GM21825 (cell line): ENCODE measurements around the gene LIN7C.

Source experiments
- ATAC-seq: cut with Tn5 transposase; IDR thresholded peaks from one replicate; pipeline ENCODE4 v1.9.1; 2021; ENCODE audit warnings: mild to moderate bottlenecking, moderate library complexity; ENCODE audit not compliant: unreplicated experiment

LIN7C gene

DNA sequence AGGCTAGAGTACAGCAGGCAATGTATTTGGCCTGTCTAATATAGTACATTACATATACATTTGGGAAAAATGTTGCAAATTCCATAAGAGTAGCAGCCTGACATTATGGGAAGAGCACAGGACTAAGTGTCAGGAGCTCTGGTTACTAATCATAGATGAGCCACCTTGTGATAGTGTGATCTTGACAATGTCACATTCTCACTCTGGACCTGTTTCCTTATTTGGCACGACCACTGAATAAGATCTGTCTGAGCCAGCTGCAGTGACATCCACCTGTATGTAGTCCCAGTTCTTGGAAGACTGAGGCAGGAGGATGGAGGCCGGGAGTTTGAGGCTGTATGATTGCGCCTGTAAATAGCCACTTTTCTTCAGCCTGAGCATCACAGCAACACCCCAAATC is 5.7 kb upstream of the LIN7C start:
- ATAC-seq = no peak

DNA sequence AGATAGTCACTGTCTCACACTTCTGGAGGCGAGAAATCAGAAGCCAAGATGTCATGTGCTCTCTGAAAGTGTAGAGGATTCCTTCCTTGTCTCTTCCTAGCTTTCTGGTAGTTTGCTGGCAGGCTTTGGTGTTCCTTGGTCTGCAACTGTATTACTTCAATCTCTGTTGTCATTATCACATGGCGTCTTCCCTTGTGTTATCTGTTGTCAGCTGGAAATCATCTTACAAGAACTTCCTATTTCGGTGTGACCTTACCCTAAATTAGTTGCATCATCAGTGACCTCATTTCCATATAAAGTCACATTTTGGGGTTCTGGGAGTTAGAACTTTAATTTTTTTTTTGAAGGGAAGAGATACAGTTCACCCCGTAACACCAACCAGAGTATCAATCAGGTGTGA is 3.3 kb upstream of the LIN7C start:
- no peak for ATAC-seq

DNA sequence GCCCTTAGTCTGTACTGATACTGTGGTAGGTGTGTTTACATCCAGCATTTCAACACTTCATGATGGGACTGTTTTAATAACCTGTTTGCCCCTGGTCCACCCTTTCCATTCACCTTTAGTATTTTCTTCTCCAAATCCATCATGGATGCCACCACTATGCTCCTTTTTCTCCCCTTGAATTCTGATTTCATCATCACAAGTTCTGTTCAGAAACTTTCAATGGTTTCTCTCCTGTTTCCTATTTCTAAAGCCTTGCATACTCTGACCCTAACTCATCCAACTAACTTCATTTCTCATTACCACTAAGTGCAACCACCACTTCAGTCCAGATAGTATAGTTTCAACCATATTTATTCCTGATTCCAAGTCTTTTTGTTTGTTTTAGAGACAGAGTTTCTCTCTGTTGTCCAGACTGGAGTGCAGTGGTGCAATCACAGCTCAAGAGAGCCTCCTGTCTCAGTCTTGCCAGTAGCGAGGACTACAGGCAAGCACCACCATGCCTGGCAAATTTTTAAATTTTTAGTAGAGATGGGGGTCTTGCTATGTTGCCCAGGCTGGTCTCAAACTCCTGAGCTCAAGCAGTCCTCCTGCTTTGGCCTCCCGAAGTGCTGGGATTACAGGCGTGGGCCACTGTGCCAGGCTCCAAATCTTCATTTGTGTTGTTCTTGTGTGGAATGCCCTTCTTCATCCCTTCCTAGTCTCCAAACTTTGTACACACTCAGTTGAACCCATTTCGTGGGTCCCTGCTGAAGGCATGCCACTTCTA is 1.2 kb upstream of the LIN7C start:
- ATAC-seq = no peak

DNA sequence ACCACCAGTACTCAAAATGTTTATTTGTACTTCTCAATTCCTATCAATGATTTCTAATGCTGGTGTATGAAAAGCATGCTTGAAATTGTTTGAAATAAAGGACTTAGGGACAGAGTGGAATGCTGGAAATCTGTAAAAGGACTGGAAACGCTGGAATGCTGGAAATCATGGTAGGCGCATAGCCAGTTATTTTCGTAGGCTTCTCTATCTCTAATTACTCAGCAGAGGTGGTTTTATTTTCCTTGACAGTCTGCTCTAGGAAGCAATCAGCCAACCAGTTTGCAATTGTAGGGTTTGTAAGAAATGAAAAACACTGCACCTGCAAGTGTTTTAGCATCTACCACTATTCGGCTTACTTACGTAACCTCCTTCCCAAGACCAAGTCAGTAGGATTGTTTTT is 788 bp downstream of the LIN7C start:
- ATAC-seq = peak; percentile 2

DNA sequence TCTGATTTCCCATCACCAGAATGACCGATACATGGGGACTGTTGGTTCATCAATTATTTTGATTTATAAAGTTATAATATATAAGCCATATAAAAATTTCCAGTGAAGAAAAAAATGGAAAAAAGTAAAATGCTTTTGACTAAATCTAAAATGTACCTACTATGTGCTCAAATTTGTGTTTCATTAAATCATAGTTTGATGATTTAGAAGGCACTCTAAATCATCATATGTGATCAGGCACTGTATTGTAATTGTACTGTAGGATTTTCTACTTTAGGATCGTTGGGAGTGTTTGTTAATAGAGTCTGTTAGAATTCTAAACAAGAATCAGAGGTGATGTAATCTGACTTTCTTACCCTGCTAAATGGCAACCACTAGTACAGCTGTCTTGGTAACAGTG is 2.4 kb downstream of the LIN7C start:
- ATAC-seq = no peak

DNA sequence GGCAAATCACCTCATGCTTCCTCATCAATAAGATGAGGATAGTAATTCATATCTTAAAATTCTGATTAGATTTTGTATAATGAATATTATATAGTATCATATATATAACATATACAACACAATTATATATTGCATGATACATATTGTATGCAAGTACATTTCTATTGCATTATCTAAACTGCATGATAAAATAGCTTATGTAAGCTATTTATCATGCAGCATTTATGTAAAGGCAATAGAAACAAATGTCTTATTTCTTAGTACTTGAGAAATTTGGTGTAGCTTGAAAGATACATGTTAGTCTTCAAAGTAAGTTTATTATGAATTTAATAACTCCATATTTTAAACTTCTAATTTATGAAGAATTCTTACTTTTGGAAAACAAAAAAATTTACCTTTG is 5.5 kb downstream of the LIN7C start:
- ATAC-seq = no peak

DNA sequence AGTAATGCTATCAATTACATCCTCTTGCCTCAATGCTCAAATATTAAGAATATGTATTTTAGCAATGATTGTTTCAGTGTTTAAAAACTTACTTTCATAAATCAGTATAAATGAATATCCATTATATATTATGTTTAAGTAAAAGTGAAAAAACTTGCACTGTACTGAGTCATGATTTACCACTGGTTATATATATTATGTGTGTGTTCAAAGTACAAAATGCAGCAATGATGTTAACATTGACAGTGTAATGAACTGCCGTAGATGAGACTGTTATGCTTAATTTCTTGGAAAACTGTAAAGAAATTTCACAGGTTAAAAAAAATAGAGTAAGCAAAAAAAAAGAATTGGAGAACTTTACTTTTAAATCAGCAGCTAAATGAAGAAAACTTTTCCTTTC is 8.7 kb downstream of the LIN7C start:
- no peak for ATAC-seq

DNA sequence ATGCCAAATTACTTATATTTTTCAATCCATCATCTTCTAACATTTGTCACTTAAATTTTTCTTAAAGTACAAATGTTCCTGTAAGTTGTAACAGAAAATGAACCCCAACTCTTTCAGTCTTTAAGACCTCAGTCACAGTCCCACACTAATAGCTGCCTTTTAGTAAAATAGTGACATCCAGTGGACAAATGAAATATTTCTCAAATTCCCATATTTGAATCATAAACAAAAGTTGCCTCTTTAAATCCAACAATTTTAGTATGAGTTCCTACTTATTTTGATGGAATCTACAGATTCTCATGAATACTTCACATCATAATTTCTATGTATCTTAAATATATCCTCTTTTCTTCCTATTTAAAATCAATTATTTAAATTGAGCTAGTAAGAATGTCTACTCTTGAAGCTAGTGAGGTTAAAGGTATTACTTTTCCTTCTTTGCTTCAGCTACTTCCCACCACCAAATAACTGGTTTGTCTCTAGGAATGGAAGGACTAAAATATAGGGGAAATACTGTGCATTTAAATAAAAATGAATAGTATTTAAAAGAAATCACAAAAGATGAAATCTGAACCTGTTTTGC is 9.2 kb downstream of the LIN7C start:
- peak; percentile 71 for ATAC-seq

DNA sequence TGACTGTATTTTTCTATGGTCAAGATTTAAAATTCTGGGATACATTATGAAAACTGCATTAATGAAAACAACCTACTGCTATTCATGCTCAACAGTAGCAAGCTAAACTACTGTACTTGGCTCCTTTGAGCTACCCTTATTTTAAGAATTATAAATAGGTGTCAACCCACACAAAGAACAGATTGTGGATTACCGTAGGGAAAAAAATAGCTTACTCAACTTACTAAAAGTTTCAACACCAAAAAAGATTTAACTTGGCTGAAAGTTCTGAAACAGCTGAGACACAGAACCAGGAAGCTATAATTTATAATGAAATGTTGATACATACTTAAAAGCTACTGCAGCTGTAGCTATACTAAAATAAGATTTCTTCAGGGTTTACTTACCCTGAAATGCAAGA is 10.1 kb downstream of the LIN7C start:
- ATAC-seq = no peak

DNA sequence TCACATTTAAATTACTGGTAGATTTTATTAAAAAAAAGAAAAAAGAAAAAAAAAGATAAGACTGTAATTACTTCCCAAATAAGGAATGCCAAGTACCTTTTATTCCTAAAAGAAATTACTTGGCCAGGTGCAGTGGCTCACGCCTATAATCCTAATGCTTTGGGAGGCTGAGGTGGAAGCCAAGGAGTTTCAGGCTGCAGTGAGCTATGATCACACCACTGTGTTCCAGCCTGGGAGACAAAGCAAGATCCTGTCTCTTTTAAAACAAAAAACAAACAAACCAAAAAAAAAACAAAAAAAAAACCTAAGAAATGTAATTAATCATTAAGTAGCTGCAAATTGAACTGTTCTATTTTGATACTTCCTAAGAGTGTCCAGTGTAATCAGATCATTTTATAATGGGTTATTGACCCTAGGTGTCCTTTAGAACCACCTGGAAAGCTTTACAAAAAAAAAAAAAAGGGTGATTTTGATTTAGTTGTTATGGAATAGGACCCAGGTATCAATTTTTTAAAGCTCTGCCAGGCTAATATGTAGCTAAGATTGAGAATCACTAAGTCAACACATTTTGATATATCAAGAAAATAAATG is 10.8 kb downstream of the LIN7C start:
- no peak for ATAC-seq

DNA sequence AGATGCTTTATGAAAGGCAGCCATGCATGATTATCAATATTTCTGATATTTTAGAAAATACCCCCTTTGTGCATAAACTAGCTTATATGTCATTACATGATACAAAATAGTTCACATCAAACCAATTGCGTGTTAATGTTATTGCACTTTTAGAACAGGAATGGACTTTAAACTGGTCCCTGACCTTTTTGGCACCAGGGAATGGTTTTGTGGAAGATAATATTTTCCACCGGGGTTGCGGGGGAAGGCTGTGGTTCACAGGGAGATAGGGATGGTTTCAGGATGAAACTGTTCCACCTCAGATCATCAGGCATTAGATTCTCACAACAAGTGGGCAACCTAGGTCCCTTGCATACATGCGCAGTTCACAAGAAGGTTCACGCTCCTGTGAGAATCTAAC is 17.5 kb downstream of the LIN7C start:
- no peak for ATAC-seq

DNA sequence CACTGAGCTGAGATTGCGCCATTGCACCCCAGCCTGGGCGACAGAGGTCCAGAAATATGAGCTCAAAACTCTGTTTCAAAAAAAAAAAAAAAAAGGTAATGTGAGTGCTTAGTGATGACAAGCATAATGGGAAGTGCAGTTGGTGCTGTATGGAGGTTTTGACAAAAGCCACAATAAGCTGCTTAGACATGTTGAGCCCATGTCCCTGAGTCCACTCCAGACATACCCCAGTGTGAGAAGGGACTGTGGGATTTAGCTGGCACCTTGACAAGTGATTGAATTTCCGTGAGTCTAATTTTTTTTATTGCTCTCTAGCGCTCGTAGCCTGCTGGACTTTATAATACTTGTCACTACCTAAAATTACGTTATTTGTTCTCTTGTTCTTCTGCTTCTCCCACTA is 18.9 kb downstream of the LIN7C start:
- no peak for ATAC-seq

DNA sequence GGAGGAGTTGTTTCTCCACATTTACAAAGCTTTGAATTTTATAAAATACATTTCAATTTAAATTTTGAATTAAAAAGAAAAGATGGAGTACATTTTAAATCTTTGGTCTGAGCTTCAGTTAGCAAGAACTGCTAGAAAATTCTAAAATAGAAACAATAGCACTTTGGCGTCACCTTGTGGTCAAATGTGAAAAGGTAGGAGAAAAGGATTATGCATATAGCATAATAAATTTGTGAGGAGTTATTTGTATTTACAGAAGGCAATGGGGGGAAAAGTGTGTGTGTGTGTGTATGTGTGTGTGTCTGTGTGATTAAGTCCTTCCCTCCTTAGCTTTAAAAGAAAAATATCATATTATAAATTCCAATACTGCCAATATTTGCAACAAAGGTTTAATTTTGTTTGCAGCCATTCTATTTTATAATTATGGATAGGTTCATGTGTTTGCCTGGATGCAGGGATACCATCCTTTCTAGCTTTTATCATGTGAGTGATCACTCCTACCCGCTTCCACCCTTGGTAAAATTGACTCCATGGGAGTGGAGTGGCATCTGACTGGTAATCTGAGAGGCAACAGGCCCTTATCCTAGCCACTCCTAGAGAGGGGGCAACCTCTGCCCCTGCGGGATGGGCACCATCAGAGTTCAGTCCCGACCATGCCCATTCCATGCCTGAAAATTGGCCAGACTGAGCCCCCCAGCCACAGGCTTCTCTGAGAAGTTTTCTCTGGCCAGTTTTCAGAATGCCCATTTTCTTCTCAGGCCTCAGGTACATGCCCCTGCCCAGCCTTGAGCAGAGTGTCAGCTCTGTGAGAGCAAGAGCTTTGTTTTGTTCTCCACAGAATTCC is 20.4 kb downstream of the LIN7C start:
- ATAC-seq = peak; percentile 71

DNA sequence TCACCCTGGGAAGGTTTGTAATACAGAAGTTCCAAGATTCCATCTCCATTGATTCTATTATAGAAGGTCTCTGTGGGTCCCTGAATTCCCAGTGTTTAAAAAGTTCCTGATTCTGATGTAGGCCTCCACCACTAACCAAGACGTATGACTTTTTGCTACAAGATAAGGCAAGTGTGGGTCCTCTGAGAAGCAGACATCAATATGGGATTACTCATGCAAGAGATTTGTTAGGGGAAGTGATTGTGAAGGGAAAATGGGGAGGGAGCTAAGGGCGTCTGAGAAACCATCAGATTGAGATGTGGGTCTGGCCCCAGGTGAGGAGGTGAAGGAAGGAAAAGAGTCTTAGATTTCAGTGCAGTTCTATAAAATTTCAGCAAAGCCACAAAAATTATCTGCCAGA is 23.8 kb downstream of the LIN7C start:
- no peak for ATAC-seq

DNA sequence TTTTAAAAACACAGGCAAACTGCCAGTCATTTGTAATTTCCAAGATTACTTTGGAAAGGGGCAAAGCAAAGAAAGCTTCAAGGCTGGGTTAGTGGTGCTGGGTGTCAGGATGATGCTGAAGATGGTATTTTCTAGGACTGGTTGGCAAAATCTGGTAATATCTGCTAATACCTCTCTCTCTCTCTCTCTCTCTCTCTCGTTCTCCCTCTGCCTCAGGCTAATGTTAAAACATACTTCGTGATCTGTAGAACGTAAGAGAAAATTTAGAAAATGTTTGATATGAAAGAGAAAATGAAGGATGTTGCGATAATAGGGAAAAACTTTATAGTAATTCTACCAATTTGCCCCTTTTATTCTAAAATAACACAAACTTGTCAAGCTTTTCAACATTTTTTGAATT is 24.6 kb downstream of the LIN7C start:
- no peak for ATAC-seq

DNA sequence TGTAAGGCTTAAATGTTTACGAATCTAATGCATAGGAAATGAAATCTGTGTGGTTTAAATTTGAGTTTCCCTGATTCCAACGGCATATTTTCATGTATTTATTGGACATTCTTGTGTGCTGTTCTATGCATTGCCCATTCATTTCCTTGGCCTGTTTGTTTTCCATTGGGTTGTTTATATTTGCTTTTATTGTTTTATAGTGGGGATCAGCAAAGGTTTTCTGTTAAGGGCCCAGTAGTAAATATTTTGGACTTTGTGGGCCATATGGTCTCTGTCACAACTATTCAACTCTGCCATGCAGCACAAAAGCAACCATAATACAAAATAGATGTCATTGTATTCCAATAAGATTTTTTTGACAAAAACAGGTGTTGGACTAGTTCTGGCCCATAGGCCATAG is 28.7 kb downstream of the LIN7C start:
- no peak for ATAC-seq

DNA sequence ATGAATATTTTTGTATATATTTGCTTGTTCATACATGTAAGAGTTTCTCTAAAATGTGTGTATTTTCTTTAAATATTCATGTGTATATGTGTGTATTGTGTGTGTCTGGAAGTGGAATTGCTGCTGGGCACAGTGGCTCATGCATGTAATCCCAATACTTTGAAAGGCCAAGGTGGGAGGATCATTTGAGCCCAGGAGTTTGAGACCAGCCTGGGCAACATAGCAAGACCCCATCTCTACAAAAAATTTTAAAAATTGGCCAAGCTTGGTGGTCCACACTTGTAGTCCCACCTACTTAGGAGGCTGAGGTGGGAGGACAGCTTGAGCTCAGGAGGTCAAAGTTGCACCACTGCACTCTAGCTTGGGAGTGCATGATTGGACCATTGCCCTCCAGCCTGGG is 29.3 kb downstream of the LIN7C start:
- ATAC-seq = no peak

DNA sequence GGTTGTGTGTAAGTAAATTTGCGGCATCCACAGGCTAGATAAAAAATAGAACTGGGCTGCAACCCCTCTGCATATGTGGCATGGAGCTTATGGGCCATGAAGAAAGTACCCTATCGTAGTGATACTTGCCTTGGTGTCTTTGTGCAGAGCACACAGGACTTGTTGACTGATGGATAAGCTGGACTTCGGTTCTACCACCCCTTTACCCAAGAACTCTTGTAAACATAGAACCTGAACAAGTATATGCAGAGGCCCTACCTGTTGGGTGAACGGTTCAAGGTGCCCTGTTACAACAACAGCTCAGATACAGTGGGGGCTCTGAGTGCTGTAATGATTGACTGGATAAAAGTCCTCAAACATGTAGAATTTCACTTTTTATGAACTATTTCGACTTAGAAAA is 30.9 kb downstream of the LIN7C start:
- ATAC-seq = no peak

DNA sequence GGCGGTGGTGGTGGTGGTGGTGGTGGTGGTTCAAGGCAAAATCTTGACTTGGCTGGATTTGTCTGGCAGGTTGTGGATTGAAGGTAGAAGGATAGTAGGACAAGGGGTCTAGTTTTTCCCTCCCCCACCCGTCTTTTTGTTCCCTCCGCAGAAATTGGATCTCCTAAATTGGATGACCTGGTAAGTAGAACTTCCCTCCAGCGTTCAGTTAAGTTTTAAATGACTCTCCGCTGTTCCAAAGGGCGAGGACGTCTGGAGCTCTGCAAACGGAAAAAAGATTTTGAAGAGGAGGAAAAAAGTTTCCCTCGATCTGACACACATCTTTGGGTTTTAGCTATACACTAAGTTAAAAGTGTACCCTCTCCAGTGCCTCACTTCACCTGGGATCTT is 33.6 kb downstream of the LIN7C start:
- ATAC-seq = no peak

DNA sequence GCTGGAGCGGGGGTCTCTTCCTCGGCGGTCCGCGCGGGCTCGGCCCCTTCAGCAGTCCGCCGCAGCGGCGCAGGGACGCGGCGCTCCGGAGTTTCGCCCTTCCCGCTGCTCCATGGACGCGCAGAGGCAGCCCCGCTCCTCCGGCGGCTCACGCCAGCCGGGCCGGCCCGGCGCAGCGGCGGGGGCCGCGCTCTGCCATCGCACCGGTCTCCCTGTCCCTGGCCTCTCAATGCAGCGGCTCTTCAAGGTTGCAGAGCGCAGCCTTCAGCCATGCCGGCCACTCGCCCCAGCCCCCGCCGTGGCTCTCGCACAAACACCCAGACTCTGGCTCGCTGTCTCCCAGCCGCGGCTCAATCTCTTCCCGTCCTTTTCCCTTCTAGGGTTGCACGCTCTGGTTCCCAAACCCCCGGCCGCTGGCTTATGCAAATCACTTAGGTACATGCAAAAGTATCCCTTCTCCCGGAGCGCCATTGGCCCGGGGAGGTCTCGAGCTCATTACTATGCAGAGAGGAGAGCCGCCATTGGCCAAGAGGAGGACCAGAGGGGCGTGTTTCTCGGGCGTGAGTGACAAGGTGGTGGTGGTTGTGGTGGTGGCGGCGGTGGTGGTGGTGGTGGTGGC is 34.1 kb downstream of the LIN7C start, which contains the start of gene LGR4:
Gene LGR4, minus strand, starts transcription at position 393 of the 619 bp plus-strand sequence. CDS start 488 bp downstream, outside the sequence.
- peak; percentile 90 for ATAC-seq
